HL-60/S4 (cell line): ENCODE data around the gene UPK2.

Experiments
- in situ Hi-C: fragments of 300-500 bp; cut with MboI; formaldehyde crosslinking; loops from 2 replicates; pipeline ENCODE4 v1.14.3; 2022; ENCODE audit warnings: low sequenced_read_pairs

The UPK2 gene

GRCh38 chr11:118916842-118917388 lies 39.2 kb upstream of the UPK2 start:
- in situ Hi-C loops: no loop called here

- in situ Hi-C loops: no loop called here
These were observed 38.5 kb upstream of the UPK2 start for GRCh38 chr11:118917481-118918127.

- in situ Hi-C loops: no loop called here
These were observed 37.9 kb upstream of the UPK2 start for GRCh38 chr11:118918128-118918685.

- in situ Hi-C loops: no loop called here
These were observed 37.3 kb upstream of the UPK2 start for GRCh38 chr11:118918686-118919280.

GRCh38 chr11:118921121-118921928 lies 34.8 kb upstream of the UPK2 start:
- in situ Hi-C loops: no loop called here

GRCh38 chr11:118921929-118922744 lies 34.0 kb upstream of the UPK2 start:
- in situ Hi-C loops: no loop called here

GRCh38 chr11:118922745-118923627 lies 33.1 kb upstream of the UPK2 start:
- in situ Hi-C loops: no loop called here

- in situ Hi-C loops: no loop called here
These were observed 32.1 kb upstream of the UPK2 start for GRCh38 chr11:118923721-118924587.

- in situ Hi-C loops: no loop called here
These were observed 31.2 kb upstream of the UPK2 start for GRCh38 chr11:118924591-118925585.

- in situ Hi-C loops: no loop called here
These were observed 28.5 kb upstream of the UPK2 start for GRCh38 chr11:118927554-118928100.

GRCh38 chr11:118928101-118928869 lies 27.8 kb upstream of the UPK2 start:
- in situ Hi-C loops: no loop called here

GRCh38 chr11:118928870-118929500 lies 27.1 kb upstream of the UPK2 start:
- in situ Hi-C loops: no loop called here

GRCh38 chr11:118929501-118930093 lies 26.5 kb upstream of the UPK2 start:
- in situ Hi-C loops: no loop called here

GRCh38 chr11:118930094-118930712 lies 25.9 kb upstream of the UPK2 start:
- in situ Hi-C loops: no loop called here

- in situ Hi-C loops: no loop called here
These were observed 24.5 kb upstream of the UPK2 start for GRCh38 chr11:118931571-118931970.
